Measurements from ENCODE around the gene SYT12.

DNA sequence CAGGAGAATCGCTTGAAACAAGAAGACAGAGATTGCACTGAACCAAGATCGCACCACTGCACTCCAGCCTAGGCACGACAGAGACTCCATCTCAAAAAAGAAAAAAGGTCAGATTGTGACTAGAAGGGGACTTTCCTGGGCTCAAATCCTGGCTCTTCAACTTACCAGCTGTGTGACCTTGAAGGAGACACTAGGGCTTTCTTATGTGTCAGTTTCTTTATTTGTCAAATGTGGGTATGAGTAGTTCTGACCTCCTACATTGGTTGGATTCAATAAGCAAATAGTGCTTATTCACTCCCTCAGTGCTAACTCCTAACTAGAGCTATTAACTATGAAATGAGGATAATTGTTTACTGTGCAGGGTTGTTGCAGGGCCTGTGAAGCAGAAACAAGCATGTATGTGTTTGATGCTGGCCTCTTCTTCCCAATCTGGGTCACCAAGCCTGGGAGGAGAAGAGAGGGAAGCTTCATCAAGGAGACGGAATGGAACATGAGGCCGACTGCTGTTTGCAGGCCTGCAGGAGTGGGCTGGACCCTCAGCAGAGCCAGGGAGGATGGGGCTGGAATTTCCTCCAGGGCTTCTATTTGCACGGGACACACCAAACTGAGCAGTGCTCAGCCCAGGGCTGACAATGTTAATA, 56.3 kb downstream of the SYT12 start:
- TF ChIP-seq, protein P1, sequence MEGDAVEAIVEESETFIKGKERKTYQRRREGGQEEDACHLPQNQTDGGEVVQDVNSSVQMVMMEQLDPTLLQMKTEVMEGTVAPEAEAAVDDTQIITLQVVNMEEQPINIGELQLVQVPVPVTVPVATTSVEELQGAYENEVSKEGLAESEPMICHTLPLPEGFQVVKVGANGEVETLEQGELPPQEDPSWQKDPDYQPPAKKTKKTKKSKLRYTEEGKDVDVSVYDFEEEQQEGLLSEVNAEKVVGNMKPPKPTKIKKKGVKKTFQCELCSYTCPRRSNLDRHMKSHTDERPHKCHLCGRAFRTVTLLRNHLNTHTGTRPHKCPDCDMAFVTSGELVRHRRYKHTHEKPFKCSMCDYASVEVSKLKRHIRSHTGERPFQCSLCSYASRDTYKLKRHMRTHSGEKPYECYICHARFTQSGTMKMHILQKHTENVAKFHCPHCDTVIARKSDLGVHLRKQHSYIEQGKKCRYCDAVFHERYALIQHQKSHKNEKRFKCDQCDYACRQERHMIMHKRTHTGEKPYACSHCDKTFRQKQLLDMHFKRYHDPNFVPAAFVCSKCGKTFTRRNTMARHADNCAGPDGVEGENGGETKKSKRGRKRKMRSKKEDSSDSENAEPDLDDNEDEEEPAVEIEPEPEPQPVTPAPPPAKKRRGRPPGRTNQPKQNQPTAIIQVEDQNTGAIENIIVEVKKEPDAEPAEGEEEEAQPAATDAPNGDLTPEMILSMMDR (IDR thresholded peaks at IDR 0.05; ENCODE audit: low read depth, low read length): no peak
- no peak for TF ChIP-seq EZH2phosphoT487 (IDR thresholded peaks at IDR 0.05; ENCODE audit: low read depth)

Data from OCI-LY3 (cell line).